DND-41 (cell line): ENCODE data around the gene PRKCB.

Source experiments
- CTCF ChIP-seq: IDR thresholded peaks from 2 replicates; pipeline ENCODE4 v1.5.1; 2012; ENCODE audit warnings: borderline replicate concordance, low read length, moderate library complexity, mild to moderate bottlenecking; ENCODE audit not compliant: poor library complexity, severe bottlenecking; ENCODE audit errors: extremely low read depth
- EZH2 ChIP-seq: IDR thresholded peaks from 3 replicates; pipeline ENCODE4 v1.6.1; 2012; ENCODE audit warnings: borderline replicate concordance, low read depth, mild to moderate bottlenecking, moderate library complexity, low read length, inconsistent platforms; ENCODE audit not compliant: severe bottlenecking

- TF ChIP-seq CTCF (no peak), EZH2 (no peak)
Measured at GRCh38 chr16:24113115-24113745, 277.4 kb downstream of the PRKCB start.
